GM10266 (cell line): ENCODE data around the gene CKLF.

Experiments
- DNase-seq: peaks from one replicate; pipeline ENCODE4 v3.0.0; 2012; ENCODE audit errors: extremely low spot score
- TF ChIP-seq, protein P1 (sequence below): IDR thresholded peaks from 2 replicates; pipeline ENCODE4 v1.5.1; 2012; ENCODE audit warnings: mild to moderate bottlenecking, low read depth; ENCODE audit not compliant: control insufficient read depth, insufficient read depth; ENCODE audit errors: missing control alignments

Gene CKLF

DNA sequence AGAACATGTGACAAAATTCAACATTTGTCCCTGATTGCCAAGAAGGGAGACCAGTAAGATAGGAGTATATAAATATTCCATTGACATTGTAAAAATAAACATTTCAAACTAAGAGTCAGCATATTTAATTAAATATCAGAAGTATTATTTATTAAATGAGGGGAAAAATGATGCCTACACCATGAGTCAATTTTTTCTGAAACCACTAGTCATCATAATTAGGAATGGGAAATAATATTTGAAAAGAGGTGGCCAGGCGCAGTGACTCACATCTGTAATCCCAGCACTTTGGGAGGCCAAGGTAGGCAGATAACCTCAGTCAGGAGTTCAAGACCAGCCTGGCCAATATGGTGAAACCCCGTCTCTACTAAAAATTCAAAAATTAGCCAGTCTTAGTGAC, 16.0 kb downstream of the CKLF start:
- no peak for DNase-seq
- TF ChIP-seq, protein P1, sequence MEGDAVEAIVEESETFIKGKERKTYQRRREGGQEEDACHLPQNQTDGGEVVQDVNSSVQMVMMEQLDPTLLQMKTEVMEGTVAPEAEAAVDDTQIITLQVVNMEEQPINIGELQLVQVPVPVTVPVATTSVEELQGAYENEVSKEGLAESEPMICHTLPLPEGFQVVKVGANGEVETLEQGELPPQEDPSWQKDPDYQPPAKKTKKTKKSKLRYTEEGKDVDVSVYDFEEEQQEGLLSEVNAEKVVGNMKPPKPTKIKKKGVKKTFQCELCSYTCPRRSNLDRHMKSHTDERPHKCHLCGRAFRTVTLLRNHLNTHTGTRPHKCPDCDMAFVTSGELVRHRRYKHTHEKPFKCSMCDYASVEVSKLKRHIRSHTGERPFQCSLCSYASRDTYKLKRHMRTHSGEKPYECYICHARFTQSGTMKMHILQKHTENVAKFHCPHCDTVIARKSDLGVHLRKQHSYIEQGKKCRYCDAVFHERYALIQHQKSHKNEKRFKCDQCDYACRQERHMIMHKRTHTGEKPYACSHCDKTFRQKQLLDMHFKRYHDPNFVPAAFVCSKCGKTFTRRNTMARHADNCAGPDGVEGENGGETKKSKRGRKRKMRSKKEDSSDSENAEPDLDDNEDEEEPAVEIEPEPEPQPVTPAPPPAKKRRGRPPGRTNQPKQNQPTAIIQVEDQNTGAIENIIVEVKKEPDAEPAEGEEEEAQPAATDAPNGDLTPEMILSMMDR, result no peak

DNA sequence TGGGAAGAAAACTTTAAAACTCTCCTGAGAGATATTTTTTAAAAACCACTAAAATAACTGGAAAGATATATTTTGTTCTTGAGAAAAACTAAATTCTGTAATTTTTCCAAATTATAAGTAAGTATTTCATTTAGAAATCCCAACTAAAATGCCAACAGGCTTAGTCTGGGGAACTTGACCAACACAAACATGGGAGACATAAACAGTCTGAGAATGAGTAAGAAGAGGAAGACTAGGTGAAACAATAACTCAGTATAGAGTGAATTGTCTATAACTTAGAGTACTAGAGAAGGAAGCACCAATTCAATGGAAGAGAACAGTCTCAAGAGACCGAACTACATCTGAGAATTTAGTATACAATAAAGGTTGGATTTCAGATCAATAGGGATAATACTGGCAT, 16.8 kb downstream of the CKLF start:
- DNase-seq, result no peak
- TF ChIP-seq, protein P1, result no peak

DNA sequence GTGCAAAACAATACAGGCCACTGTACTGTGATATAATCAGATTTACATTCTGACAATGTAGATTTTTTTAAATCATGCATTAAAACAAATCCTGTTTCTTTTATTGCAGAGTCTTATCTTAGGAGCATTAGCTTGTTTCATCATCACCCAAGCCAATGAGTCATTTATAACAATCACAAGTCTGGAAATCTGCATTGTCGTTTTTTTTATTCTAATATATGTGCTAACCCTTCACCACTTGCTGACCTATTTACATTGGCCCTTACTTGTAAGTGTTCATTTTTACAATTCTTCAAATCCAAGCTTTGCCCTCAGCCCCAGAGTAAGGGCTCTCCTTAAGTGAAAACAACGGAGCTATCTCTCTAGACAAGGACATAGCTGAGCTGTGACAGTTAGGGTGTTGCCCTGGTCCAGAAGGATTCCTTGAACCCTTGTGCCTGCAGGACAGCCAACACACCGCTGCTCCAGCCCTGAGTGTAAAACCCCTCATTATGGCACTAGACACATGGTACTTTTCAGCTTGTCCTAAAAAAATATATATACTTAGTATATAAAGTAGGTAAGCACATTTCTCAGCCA, 17.5 kb downstream of the CKLF start:
- DNase-seq, result no peak
- TF ChIP-seq, protein P1, result no peak

DNA sequence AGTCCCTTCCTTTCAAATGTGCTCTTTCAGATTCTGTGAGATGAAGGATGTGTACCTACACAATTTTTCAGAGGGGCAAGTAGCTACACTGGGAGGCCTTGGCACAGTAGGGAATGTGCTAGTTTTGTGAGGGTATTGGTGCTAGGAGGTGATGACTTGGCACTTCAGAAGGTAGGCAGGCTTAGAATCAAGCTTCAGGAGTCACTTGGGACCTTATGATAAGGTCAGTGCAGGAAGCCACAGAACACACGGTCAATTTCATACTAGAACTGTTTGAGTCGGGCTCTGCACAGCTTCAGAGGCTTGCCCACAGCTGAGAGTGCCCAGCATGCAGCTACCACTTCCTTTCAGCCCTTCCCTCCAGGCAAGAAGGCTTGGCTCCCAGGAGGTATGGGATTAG, 20.0 kb downstream of the CKLF start:
- TF ChIP-seq, protein P1, result no peak
- no peak for DNase-seq

DNA sequence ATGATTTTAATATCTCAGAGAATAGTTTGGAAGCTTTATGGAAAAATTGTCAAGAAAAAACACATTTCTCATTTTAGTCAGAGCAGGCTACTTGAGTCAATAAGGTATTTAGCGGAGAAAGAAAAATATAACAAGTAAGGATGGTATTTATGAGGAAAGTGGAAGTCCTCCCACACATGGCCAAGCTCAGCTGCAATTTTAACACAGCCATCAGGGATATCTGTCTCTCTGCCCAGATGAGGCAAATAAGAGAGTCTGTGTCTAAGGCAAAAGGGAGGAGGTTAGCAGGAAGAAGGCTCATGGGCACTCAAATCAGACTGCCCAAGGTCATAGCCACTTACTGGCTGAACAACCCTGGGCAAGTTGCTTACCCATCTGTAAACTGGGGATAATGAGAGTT, 21.7 kb downstream of the CKLF start:
- DNase-seq, result no peak
- TF ChIP-seq, protein P1, result no peak

DNA sequence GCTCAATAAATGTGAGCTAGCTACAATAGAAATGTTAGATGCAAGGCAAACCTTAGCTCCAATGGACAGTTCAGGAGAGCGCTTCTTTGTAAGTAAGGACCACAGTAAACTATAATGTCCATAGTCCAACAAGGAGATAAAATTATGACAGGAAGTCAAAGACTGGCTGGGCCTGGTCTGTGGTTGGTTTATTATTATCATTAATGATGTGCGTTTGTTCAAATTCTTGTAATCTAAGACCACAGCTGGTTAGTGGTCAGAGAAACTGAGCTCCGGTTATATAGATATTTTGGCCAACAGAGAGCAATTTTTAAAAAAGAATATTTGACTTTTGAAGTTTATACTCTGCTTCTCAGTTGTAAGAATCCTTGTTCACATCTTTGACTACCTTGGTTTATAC, 22.2 kb downstream of the CKLF start:
- no peak for DNase-seq
- TF ChIP-seq, protein P1, result no peak

DNA sequence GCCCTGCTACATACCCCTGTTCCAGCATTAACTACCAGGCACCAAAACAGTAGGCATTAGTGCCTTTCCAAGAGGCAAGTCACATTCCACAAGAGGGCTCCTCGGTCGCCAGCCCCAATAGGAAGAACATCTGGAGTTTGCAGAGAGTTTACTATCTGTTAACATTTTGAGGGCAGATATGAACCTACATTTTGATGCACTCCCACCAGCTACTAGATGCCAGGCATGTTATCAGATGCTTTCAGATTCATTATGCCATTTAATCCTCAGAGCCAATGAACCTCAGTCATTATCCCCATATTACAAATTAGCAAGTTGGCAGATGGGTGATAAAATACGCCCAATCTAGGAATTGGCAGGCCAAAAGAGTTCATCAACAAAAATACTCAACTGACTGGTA, 22.7 kb downstream of the CKLF start:
- TF ChIP-seq, protein P1, result no peak
- DNase-seq, result no peak
